Glutamatergic neuron (in vitro differentiated cells): ENCODE results near the gene PLA2G1B. TPM values are rescaled to one million over a fixed set of nuclear protein-coding genes. Genes with fewer than 3 reads are reported as not detected.

Experiments
- DNase-seq: peaks from one replicate; pipeline ENCODE4 v3.0.0; 2022
- H3K27ac Mint-ChIP-seq: one replicate; pipeline ENCODE4 v1.8.0; 2020; ENCODE audit warnings: mild to moderate bottlenecking, mixed read lengths, inconsistent platforms; ENCODE audit not compliant: unreplicated experiment
- H3K27me3 Mint-ChIP-seq: one replicate; pipeline ENCODE4 v1.8.0; 2020; ENCODE audit warnings: mild to moderate bottlenecking, moderate library complexity, mixed read lengths, inconsistent platforms; ENCODE audit not compliant: unreplicated experiment
- H3K36me3 Mint-ChIP-seq: one replicate; pipeline ENCODE4 v1.8.0; 2020; ENCODE audit warnings: mild to moderate bottlenecking, mixed read lengths, inconsistent platforms; ENCODE audit not compliant: unreplicated experiment
- H3K4me1 Mint-ChIP-seq: one replicate; pipeline ENCODE4 v1.8.0; 2020; ENCODE audit warnings: mild to moderate bottlenecking, low read depth, mixed read lengths, inconsistent platforms; ENCODE audit not compliant: unreplicated experiment
- H3K4me3 Mint-ChIP-seq: one replicate; pipeline ENCODE4 v1.8.0; 2020; ENCODE audit warnings: mild to moderate bottlenecking, mixed read lengths, inconsistent platforms; ENCODE audit not compliant: unreplicated experiment
- H3K9me3 Mint-ChIP-seq: one replicate; pipeline ENCODE4 v1.8.0; 2020; ENCODE audit warnings: mild to moderate bottlenecking, moderate library complexity, mixed read lengths, inconsistent platforms; ENCODE audit not compliant: unreplicated experiment
- total RNA-seq: library from RNA; stranded (reverse); fragmentation: NEBNext Ultra II Directional; extraction: Animal tissue kit (Norgen Biotek cat#: 25700); gene quantifications from one replicate; pipeline ENCODE4 v1.2.1, GENCODE V29; 2021; ENCODE audit not compliant: unreplicated experiment
- TF ChIP-seq, protein P1 (sequence below): fragments of 200-600 bp; sonication (generic); IDR thresholded peaks from one replicate; pipeline ENCODE4 v1.5.0; 2021; ENCODE audit not compliant: partially characterized antibody, unreplicated experiment

Gene PLA2G1B
- total RNA-seq, 1 donor from 2014 or later, result not detected

DNA sequence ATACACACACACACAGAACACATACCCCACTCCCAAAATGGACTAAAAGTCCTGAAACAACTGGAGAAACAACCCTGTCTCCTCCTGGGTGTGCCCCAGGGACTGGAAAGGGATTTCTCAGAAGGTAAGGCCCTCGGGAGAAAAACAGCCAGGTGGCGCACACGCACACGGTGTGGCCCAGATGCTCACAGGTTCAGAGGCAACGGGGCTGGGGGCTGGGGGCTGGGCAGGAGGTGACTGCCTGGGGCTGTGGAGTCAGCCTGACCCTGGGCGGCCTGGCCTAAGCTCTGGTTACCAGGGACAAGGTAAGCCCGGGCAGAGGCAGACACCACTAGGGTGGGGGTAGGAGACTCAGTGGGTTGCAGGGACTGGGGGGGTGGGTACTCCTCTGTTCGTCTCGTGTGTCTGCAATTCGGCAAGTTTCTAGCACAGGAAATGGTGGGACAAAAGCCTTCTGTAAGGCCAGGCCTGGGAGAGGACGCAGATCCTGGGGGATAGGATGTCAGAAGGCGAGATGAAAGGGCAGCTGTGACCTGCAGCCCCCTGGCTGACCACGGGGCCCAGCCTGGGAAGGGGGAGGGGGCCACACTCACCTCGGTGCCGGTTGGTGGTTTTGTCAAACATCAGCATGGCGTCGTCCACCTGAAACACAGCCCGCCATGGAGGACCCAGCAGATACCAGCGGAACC, 31.0 kb upstream of the PLA2G1B start:
- peaks cover 7% of the 10 kb centered on the region for H3K36me3 Mint-ChIP-seq
- H3K4me1 Mint-ChIP-seq, result peaks cover 54% of the 10 kb centered on the region
- peaks cover 29% of the 10 kb centered on the region for H3K27me3 Mint-ChIP-seq
- peak overlapping the region; percentile 58 for H3K4me3 Mint-ChIP-seq
- peaks cover 28% of the 10 kb centered on the region for H3K9me3 Mint-ChIP-seq
- TF ChIP-seq, protein P1, sequence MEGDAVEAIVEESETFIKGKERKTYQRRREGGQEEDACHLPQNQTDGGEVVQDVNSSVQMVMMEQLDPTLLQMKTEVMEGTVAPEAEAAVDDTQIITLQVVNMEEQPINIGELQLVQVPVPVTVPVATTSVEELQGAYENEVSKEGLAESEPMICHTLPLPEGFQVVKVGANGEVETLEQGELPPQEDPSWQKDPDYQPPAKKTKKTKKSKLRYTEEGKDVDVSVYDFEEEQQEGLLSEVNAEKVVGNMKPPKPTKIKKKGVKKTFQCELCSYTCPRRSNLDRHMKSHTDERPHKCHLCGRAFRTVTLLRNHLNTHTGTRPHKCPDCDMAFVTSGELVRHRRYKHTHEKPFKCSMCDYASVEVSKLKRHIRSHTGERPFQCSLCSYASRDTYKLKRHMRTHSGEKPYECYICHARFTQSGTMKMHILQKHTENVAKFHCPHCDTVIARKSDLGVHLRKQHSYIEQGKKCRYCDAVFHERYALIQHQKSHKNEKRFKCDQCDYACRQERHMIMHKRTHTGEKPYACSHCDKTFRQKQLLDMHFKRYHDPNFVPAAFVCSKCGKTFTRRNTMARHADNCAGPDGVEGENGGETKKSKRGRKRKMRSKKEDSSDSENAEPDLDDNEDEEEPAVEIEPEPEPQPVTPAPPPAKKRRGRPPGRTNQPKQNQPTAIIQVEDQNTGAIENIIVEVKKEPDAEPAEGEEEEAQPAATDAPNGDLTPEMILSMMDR, result no peak
- peak overlapping the region; percentile 88 for H3K27ac Mint-ChIP-seq
- DNase-seq, result no peak

DNA sequence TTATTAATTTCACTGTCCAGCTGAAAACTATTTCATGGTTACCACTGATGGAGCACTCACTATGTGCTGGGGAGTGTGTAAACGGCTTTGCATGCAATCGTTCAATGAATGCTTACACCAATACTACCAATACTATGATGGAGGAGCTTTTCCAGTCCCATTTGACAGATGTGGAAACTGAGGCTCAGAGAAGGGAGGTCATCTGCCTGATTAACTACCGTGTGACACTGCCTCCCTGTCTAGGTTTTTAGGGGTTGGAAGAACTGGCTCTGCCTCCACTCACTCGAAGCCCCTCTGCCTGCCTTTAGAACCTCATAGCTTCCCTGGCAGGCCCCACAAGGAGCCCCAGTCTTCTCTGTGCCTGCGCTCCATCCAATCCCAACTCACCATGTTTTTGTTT, 29.5 kb upstream of the PLA2G1B start:
- Mint-ChIP-seq H3K4me1 (peaks cover 39% of the 10 kb centered on the region), H3K9me3 (peaks cover 20% of the 10 kb centered on the region), H3K36me3 (peaks cover 9% of the 10 kb centered on the region), H3K4me3 (no peak overlapping the region), H3K27ac (peak overlapping the region; percentile 88), H3K27me3 (peaks cover 16% of the 10 kb centered on the region)
- DNase-seq, result no peak
- TF ChIP-seq, protein P1, result no peak

DNA sequence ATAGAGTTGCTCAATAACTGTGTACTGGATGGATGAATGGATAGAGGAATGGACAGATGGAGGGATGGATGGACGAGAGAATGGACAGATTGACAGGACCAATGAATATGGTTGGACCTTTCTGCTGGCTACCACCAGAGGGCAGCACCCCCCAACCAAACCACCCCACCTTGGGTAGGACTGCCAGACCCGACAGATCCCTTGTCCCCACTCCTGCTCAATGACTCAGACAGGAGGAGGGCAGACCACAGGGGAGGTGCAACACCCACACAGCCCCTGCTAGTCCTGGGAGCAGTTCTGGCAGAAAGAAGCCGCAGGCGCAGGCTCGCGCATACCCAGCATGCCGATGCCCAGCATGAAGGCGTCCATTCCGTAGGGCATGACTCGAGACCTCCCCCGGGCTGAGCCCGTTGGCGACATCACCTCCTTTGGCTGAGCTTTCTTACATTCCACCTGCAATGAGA, 29.0 kb upstream of the PLA2G1B start:
- TF ChIP-seq, protein P1, result peak; percentile 85
- Mint-ChIP-seq H3K4me1 (peaks cover 38% of the 10 kb centered on the region), H3K36me3 (peaks cover 9% of the 10 kb centered on the region), H3K4me3 (no peak overlapping the region), H3K9me3 (peaks cover 19% of the 10 kb centered on the region), H3K27ac (peak overlapping the region; percentile 88), H3K27me3 (peaks cover 15% of the 10 kb centered on the region)
- peak; percentile 85 for DNase-seq

DNA sequence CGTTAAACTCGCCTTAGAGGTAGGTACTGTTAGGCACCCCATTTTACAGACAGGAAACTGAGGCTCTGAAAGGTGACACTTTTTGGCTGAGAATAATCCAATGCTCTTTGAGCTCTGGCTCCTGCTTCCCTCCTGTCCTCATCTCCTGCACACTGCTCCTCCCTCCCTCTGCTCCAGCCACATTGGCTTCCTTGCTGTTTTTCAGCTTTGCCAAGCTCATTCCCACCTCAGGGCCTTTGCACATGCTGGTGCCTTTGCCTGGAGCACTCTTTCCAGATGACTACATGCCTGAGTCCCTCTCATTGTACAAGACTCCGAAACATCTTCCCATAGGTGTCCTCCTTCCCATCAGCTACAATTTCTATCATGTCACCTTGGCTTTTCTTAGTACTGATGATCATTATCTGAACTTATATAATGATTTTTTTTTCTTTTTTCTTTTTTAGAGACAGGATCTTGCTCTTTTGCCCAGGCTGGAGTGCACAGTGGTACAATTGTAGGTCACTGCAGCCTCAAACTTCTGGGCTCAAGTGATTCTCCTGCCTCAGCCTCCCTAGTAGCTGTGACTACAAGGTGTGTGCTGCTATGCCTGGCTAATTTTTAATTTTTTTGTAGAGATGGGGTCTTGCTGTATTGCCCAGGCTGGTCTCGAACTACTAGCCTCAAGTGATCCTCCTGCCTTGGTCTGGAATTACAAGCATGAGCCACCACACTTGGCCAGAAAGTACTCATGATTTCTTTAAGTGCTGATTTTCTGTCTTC, 26.2 kb upstream of the PLA2G1B start:
- Mint-ChIP-seq H3K4me3 (no peak overlapping the region), H3K36me3 (peaks cover 9% of the 10 kb centered on the region)

More for the DNA sequence above, 26.2 kb upstream of the PLA2G1B start:
- Mint-ChIP-seq H3K27ac (no peak overlapping the region), H3K9me3 (peaks cover 12% of the 10 kb centered on the region), H3K27me3 (peaks cover 4% of the 10 kb centered on the region), H3K4me1 (peaks cover 19% of the 10 kb centered on the region)
- TF ChIP-seq, protein P1, result no peak
- DNase-seq, result no peak
